SK-N-SH (cell line): Measurements from ENCODE around the gene PPP1R14B. TPM values are rescaled to one million over a fixed set of nuclear protein-coding genes. Genes with fewer than 3 reads are reported as not detected.

Experiments used
- CTCF ChIA-PET: fragments of 300-600, 350-600 bp; formaldehyde crosslinking; extraction: SDS; loops from one replicate; lab custom pipeline; 2021; lab: Yijun Ruan, JAX
- POLR2A ChIA-PET: fragments of 350-600 bp; sonication (Branson Sonifier 250); formaldehyde crosslinking; extraction: SDS; loops from one replicate; lab custom pipeline; 2020; ENCODE audit warnings: antibody characterized with exemption, inconsistent platforms; lab: Yijun Ruan, JAX
- DNase-seq: peaks from one replicate; pipeline ENCODE4 v3.0.0; 2012
- H2AFZ ChIP-seq: fragments of 200-600 bp; sonication (generic); 2 replicates; pipeline ENCODE4 v1.8.1; 2016; ENCODE audit warnings: antibody characterized with exemption, mild to moderate bottlenecking, low read depth
- H3F3A ChIP-seq: fragments of 200-600 bp; sonication (generic); replicated peaks from 2 replicates; pipeline ENCODE3; 2016; ENCODE audit warnings: antibody characterized with exemption, mild to moderate bottlenecking; ENCODE audit not compliant: insufficient read depth
- H3K27ac ChIP-seq, 2 experiments: fragments of 200-500 bp in 1 of 2; fragments of 200-600 bp in 1 of 2; sonication (Bioruptor generic) in 1 of 2; sonication (generic), shearing (Covaris generic) in 1 of 2; 2 replicates each; pipeline versions ENCODE4 v1.5.1 to v1.6.1; 2014 to 2016; ENCODE audit warnings: low read depth in 2 of 2, inconsistent platforms in 1 of 2, low read length in 1 of 2, mild to moderate bottlenecking in 1 of 2, mixed read lengths in 1 of 2
- H3K27me3 ChIP-seq: fragments of 200-600 bp; sonication (generic), shearing (Covaris generic); 2 replicates; pipeline ENCODE4 v1.6.1; 2016; ENCODE audit warnings: mixed run types; ENCODE audit not compliant: insufficient read depth
- H3K36me3 ChIP-seq, 2 experiments: fragments of 200-500 bp in 1 of 2; fragments of 200-600 bp in 1 of 2; sonication (Bioruptor generic) in 1 of 2; sonication (generic) in 1 of 2; replicated peaks in 1 of 2; 2 replicates each; pipeline versions ENCODE3 to v1.5.1; 2014 to 2016; ENCODE audit warnings: low read length in 1 of 2, mild to moderate bottlenecking in 1 of 2; ENCODE audit not compliant: insufficient read depth in 2 of 2, control insufficient read depth in 1 of 2
- H3K4me1 ChIP-seq, 2 experiments: fragments of 200-500 bp in 1 of 2; fragments of 200-600 bp in 1 of 2; sonication (Bioruptor generic) in 1 of 2; sonication (generic), shearing (Covaris generic) in 1 of 2; 2 replicates each; pipeline versions ENCODE4 v1.5.1 to v1.6.1; 2014 to 2016; ENCODE audit warnings: low read depth in 1 of 2, low read length in 1 of 2, mixed run types in 1 of 2; ENCODE audit not compliant: insufficient read depth in 2 of 2, control insufficient read depth in 1 of 2
- H3K4me2 ChIP-seq: fragments of 200-600 bp; sonication (generic), shearing (Covaris generic); 2 replicates; pipeline ENCODE4 v1.6.1; 2017; ENCODE audit warnings: mixed run types
- H3K4me3 ChIP-seq, 2 experiments: fragments of 200-500 bp in 1 of 2; fragments of 200-600 bp in 1 of 2; sonication (Bioruptor generic) in 1 of 2; sonication (generic), shearing (Covaris generic) in 1 of 2; 2 replicates each; pipeline versions ENCODE4 v1.5.1 to v1.8.1; 2014 to 2016; ENCODE audit warnings: low read depth in 2 of 2, inconsistent platforms in 1 of 2, low read length in 1 of 2, mild to moderate bottlenecking in 1 of 2, mixed read lengths in 1 of 2, moderate library complexity in 1 of 2
- H3K79me2 ChIP-seq: fragments of 200-600 bp; sonication (generic); 2 replicates; pipeline ENCODE4 v1.8.1; 2017; ENCODE audit warnings: mild to moderate bottlenecking; ENCODE audit not compliant: insufficient read depth
- H3K9ac ChIP-seq: fragments of 200-600 bp; sonication (generic); 2 replicates; pipeline ENCODE4 v1.6.1; 2017; ENCODE audit warnings: mixed run types
- H3K9me2 ChIP-seq: fragments of 200-600 bp; sonication (generic); 2 replicates; pipeline ENCODE4 v1.6.1; 2017; ENCODE audit warnings: mixed run types
- H3K9me3 ChIP-seq: fragments of 200-600 bp; sonication (generic); 2 replicates; pipeline ENCODE4 v1.6.1; 2017; ENCODE audit warnings: mixed run types, mild to moderate bottlenecking, moderate library complexity
- H4K20me1 ChIP-seq: fragments of 200-600 bp; sonication (generic); 2 replicates; pipeline ENCODE4 v1.6.1; 2017; ENCODE audit warnings: mild to moderate bottlenecking, mixed run types; ENCODE audit not compliant: insufficient read depth
- ELF1 ChIP-seq: IDR thresholded peaks from 2 replicates; pipeline ENCODE4 v1.4.0; 2012
- EP300 ChIP-seq, 2 experiments: IDR thresholded peaks; 2 replicates each; pipeline versions ENCODE4 v1.4.0 to v1.6.1; 2012; ENCODE audit warnings: borderline replicate concordance in 1 of 2, low read depth in 1 of 2, low read length in 1 of 2
- FOXM1 ChIP-seq: IDR thresholded peaks from 2 replicates; pipeline ENCODE4 v1.4.0; 2012; ENCODE audit warnings: low read depth, mild to moderate bottlenecking
- GABPA ChIP-seq: IDR thresholded peaks from 2 replicates; pipeline ENCODE4 v1.4.0; 2012; ENCODE audit warnings: low read depth, mild to moderate bottlenecking
- JUND ChIP-seq: IDR thresholded peaks from 2 replicates; pipeline ENCODE4 v1.4.0; 2012
- NRF1 ChIP-seq: IDR thresholded peaks from 2 replicates; pipeline ENCODE4 v1.6.1; 2012; ENCODE audit warnings: low read depth, mild to moderate bottlenecking, low read length
- POLR2AphosphoS5 ChIP-seq: IDR thresholded peaks from 2 replicates; pipeline ENCODE4 v1.6.1; 2012; ENCODE audit warnings: low read depth, low read length
- RAD21 ChIP-seq: IDR thresholded peaks from 2 replicates; pipeline ENCODE4 v1.6.1; 2012; ENCODE audit warnings: mild to moderate bottlenecking, low read length
- RCOR1 ChIP-seq: fragments of 150-350 bp; IDR thresholded peaks from 2 replicates; pipeline ENCODE4 v1.6.1; 2017; ENCODE audit warnings: antibody characterized with exemption, low read length
- RXRA ChIP-seq: IDR thresholded peaks from 2 replicates; pipeline ENCODE4 v1.4.0; 2012; ENCODE audit warnings: low read depth, mild to moderate bottlenecking, borderline replicate concordance
- SIN3A ChIP-seq: IDR thresholded peaks from 2 replicates; pipeline ENCODE4 v1.6.1; 2012; ENCODE audit warnings: low read depth, mild to moderate bottlenecking, low read length, moderate library complexity, borderline replicate concordance
- TAF1 ChIP-seq: IDR thresholded peaks from 2 replicates; pipeline ENCODE4 v1.6.1; 2012; ENCODE audit warnings: low read depth, mild to moderate bottlenecking, low read length, moderate library complexity, borderline replicate concordance
- TEAD4 ChIP-seq: IDR thresholded peaks from 2 replicates; pipeline ENCODE4 v1.4.0; 2012; ENCODE audit warnings: mild to moderate bottlenecking, borderline replicate concordance; ENCODE audit not compliant: insufficient read depth
- YY1 ChIP-seq: IDR thresholded peaks from 2 replicates; pipeline ENCODE4 v1.4.0; 2012; ENCODE audit warnings: low read depth, mild to moderate bottlenecking
- WGBS: methylation state at CpG from one replicate; pipeline ENCODE4 v1.1.6; 2017; ENCODE audit warnings: low lambda C conversion rate; 5-methylcytosine and 5-hydroxymethylcytosine counted together
- polyA plus RNA-seq, 3 experiments: library from polyadenylated mRNA; depleted of rRNA; stranded (reverse); fragments of >200 nt; gene quantifications; 2 replicates each; pipeline ENCODE4 v1.2.3, GENCODE V29; 2012
- TF ChIP-seq, protein P1 (sequence below): IDR thresholded peaks from 2 replicates; pipeline ENCODE4 v1.4.0; 2012; ENCODE audit warnings: low read depth, borderline replicate concordance
- TF ChIP-seq, protein P2 (sequence below): IDR thresholded peaks from 2 replicates; pipeline ENCODE4 v1.6.1; 2012; ENCODE audit warnings: mild to moderate bottlenecking, low read depth, low read length, moderate library complexity
- TF ChIP-seq, protein P3 (sequence below): IDR thresholded peaks from 2 replicates; pipeline ENCODE4 v1.4.0; 2012; ENCODE audit warnings: low read depth, borderline replicate concordance
- TF ChIP-seq, protein P4 (sequence below): fragments of 150-350 bp; IDR thresholded peaks from 2 replicates; pipeline ENCODE4 v1.6.1; 2016; ENCODE audit warnings: mild to moderate bottlenecking, low read depth, low read length
- TF ChIP-seq, protein P5 (sequence below): IDR thresholded peaks from 2 replicates; pipeline ENCODE4; 2012

The PPP1R14B gene
- polyA plus RNA-seq, 1 of the 3 experiments (the other 2 are of a cell fraction) = 523 TPM

DNA sequence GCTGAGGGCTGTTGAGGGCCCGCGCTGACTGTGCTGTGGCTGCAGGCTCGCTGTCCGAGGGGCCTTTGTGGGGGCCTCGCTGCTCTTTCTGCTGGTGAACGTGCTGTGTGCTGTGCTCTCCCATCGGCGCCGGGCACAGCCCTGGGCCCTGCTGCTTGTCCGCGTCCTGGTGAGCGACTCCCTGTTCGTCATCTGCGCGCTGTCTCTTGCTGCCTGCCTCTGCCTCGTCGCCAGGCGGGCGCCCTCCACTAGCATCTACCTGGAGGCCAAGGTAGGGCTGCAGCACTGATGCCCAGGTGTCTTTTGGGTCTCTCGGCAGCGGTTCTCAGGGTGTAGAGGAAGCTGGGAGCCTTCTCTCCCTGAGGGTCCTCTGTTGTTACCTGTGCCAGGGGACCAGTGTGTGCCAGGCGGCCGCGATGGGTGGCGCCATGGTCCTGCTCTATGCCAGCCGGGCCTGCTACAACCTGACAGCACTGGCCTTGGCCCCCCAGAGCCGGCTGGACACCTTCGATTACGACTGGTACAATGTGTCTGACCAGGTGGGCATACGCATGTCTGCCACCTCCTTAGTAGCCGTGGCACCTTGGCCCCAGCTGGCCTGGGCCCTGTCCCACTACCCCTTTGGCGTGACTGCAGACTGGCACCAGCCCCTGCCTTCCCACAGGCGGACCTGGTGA lies 41.1 kb upstream of the PPP1R14B start:
- Histone ChIP-seq H3K27me3 (peaks cover 15% of the 10 kb centered on the region; the same call in 1 of the 2 replicates), H3K9ac (no peak overlapping the region), H3K4me2 (no peak overlapping the region; the same call in 1 of the 2 replicates), H3K79me2 (peaks cover 23% of the 10 kb centered on the region), H2AFZ (no peak overlapping the region), H3K4me1 (peaks cover 8 to 32% of the 10 kb centered on the region in 2 experiments; a peak in 2 of 4 replicates), H3K27ac (no peak overlapping the region), H4K20me1 (no peaks in the 10 kb centered on the region), H3K4me3 (no peak overlapping the region), H3K9me3 (no peaks in the 10 kb centered on the region), H3K9me2 (no peaks in the 10 kb centered on the region), H3K36me3 (peaks cover 0 to 2% of the 10 kb centered on the region in 2 experiments), H3F3A (peaks cover 16% of the 10 kb centered on the region)
- TF ChIP-seq NRF1 = no peak
- no peak for TF ChIP-seq YY1
- TF ChIP-seq RAD21 = no peak
- TF ChIP-seq, protein P1, sequence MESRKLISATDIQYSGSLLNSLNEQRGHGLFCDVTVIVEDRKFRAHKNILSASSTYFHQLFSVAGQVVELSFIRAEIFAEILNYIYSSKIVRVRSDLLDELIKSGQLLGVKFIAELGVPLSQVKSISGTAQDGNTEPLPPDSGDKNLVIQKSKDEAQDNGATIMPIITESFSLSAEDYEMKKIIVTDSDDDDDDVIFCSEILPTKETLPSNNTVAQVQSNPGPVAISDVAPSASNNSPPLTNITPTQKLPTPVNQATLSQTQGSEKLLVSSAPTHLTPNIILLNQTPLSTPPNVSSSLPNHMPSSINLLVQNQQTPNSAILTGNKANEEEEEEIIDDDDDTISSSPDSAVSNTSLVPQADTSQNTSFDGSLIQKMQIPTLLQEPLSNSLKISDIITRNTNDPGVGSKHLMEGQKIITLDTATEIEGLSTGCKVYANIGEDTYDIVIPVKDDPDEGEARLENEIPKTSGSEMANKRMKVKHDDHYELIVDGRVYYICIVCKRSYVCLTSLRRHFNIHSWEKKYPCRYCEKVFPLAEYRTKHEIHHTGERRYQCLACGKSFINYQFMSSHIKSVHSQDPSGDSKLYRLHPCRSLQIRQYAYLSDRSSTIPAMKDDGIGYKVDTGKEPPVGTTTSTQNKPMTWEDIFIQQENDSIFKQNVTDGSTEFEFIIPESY = no peak
- TF ChIP-seq RXRA = no peak
- no peak for TF ChIP-seq RCOR1
- TF ChIP-seq ELF1 = no peak
- TF ChIP-seq, protein P2, sequence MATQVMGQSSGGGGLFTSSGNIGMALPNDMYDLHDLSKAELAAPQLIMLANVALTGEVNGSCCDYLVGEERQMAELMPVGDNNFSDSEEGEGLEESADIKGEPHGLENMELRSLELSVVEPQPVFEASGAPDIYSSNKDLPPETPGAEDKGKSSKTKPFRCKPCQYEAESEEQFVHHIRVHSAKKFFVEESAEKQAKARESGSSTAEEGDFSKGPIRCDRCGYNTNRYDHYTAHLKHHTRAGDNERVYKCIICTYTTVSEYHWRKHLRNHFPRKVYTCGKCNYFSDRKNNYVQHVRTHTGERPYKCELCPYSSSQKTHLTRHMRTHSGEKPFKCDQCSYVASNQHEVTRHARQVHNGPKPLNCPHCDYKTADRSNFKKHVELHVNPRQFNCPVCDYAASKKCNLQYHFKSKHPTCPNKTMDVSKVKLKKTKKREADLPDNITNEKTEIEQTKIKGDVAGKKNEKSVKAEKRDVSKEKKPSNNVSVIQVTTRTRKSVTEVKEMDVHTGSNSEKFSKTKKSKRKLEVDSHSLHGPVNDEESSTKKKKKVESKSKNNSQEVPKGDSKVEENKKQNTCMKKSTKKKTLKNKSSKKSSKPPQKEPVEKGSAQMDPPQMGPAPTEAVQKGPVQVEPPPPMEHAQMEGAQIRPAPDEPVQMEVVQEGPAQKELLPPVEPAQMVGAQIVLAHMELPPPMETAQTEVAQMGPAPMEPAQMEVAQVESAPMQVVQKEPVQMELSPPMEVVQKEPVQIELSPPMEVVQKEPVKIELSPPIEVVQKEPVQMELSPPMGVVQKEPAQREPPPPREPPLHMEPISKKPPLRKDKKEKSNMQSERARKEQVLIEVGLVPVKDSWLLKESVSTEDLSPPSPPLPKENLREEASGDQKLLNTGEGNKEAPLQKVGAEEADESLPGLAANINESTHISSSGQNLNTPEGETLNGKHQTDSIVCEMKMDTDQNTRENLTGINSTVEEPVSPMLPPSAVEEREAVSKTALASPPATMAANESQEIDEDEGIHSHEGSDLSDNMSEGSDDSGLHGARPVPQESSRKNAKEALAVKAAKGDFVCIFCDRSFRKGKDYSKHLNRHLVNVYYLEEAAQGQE = no peak
- TF ChIP-seq, protein P3, sequence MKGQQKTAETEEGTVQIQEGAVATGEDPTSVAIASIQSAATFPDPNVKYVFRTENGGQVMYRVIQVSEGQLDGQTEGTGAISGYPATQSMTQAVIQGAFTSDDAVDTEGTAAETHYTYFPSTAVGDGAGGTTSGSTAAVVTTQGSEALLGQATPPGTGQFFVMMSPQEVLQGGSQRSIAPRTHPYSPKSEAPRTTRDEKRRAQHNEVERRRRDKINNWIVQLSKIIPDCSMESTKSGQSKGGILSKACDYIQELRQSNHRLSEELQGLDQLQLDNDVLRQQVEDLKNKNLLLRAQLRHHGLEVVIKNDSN = no peak
- TF ChIP-seq, protein P4, sequence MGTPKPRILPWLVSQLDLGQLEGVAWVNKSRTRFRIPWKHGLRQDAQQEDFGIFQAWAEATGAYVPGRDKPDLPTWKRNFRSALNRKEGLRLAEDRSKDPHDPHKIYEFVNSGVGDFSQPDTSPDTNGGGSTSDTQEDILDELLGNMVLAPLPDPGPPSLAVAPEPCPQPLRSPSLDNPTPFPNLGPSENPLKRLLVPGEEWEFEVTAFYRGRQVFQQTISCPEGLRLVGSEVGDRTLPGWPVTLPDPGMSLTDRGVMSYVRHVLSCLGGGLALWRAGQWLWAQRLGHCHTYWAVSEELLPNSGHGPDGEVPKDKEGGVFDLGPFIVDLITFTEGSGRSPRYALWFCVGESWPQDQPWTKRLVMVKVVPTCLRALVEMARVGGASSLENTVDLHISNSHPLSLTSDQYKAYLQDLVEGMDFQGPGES = no peak
- TF ChIP-seq FOXM1 = no peak
- no peak for TF ChIP-seq TEAD4
- no peak for TF ChIP-seq POLR2AphosphoS5
- no peak for TF ChIP-seq EP300 (IDR thresholded peaks at IDR 0.05; ENCODE audit: borderline replicate concordance in 1 of 2, low read depth in 1 of 2, low read length in 1 of 2)
- TF ChIP-seq TAF1 = no peak
- no peak for TF ChIP-seq SIN3A
- TF ChIP-seq GABPA = no peak
- TF ChIP-seq JUND = no peak
- TF ChIP-seq, protein P5, sequence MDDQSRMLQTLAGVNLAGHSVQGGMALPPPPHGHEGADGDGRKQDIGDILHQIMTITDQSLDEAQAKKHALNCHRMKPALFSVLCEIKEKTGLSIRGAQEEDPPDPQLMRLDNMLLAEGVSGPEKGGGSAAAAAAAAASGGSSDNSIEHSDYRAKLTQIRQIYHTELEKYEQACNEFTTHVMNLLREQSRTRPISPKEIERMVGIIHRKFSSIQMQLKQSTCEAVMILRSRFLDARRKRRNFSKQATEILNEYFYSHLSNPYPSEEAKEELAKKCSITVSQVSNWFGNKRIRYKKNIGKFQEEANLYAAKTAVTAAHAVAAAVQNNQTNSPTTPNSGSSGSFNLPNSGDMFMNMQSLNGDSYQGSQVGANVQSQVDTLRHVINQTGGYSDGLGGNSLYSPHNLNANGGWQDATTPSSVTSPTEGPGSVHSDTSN = no peak
- DNase-seq = no peak
- CTCF ChIA-PET = interaction anchor here (1.0 to 12.2 kb wide), 5 partner anchors 16 to 67 kb away, joined by 3 to 196 read pairs (median 7); partner anchors contain the start of genes CATSPERZ, ESRRA, PRDX5 and TRMT112
- 96% methylated on average over 21 of the region's 33 CpGs for WGBS
- POLR2A ChIA-PET = no interaction called here
